OCI-LY7 (cell line): ENCODE measurements around the gene NRP1. TPM values are rescaled to one million over a fixed set of nuclear protein-coding genes. Genes with fewer than 3 reads are reported as not detected.

Source experiments
- BruUV-seq: library from RNA; stranded (reverse); fragments of 400-500 nt; replicated peaks from 2 replicates; lab custom pipeline; 2021; lab: Mats Ljungman, UMichigan
- CTCF ChIA-PET: fragments of 300-600 bp; sonication (Branson Sonifier 250); formaldehyde crosslinking; loops from one replicate; lab custom pipeline; 2022; ENCODE audit warnings: antibody characterized with exemption; ENCODE audit not compliant: unreplicated experiment; lab: Charles Lee
- POLR2A ChIA-PET: fragments of 300-600 bp; sonication (Branson Sonifier 250); formaldehyde crosslinking; loops from one replicate; lab custom pipeline; 2022; ENCODE audit warnings: antibody characterized with exemption; lab: Charles Lee
- DNase-seq: peaks from one replicate; pipeline ENCODE4 v3.0.0-alpha.2; 2015; ENCODE audit warnings: low spot score
- H2AFZ ChIP-seq: fragments of 200-600 bp; sonication (generic), shearing (Covaris generic); 2 replicates; pipeline ENCODE4 v1.6.1; 2014; ENCODE audit warnings: mild to moderate bottlenecking, antibody characterized with exemption, low read length, moderate library complexity
- H3K27ac ChIP-seq: fragments of 200-600 bp; sonication (generic); 2 replicates; pipeline ENCODE4 v1.5.1; 2014; ENCODE audit warnings: mixed run types, low read depth, mild to moderate bottlenecking, moderate library complexity, low read length, inconsistent platforms; ENCODE audit not compliant: poor library complexity, severe bottlenecking
- H3K36me3 ChIP-seq: fragments of 200-600 bp; sonication (generic); 2 replicates; pipeline ENCODE4 v1.6.1; 2014; ENCODE audit warnings: mild to moderate bottlenecking, antibody characterized with exemption, low read length, moderate library complexity, mixed read lengths; ENCODE audit not compliant: insufficient read depth
- H3K4me1 ChIP-seq: fragments of 200-600 bp; sonication (generic); 2 replicates; pipeline ENCODE4 v1.5.1; 2014; ENCODE audit warnings: mild to moderate bottlenecking, low read length; ENCODE audit not compliant: insufficient read depth, poor library complexity, severe bottlenecking
- H3K4me2 ChIP-seq: fragments of 200-600 bp; sonication (generic); 2 replicates; pipeline ENCODE4 v1.6.1; 2014; ENCODE audit warnings: mild to moderate bottlenecking, low read length
- H3K4me3 ChIP-seq: fragments of 200-600 bp; sonication (generic); 2 replicates; pipeline ENCODE4 v1.5.1; 2014; ENCODE audit warnings: mild to moderate bottlenecking, low read depth, low read length; ENCODE audit not compliant: poor library complexity, severe bottlenecking
- H3K79me2 ChIP-seq: fragments of 200-600 bp; sonication (generic); 2 replicates; pipeline ENCODE4 v1.6.1; 2016; ENCODE audit warnings: low read depth, mild to moderate bottlenecking, low read length, moderate library complexity, mixed read lengths; ENCODE audit not compliant: insufficient read depth
- H3K9me2 ChIP-seq: fragments of 200-600 bp; sonication (generic); 2 replicates; pipeline ENCODE4 v1.6.1; 2016; ENCODE audit warnings: mild to moderate bottlenecking, low read length, mixed read lengths; ENCODE audit not compliant: insufficient read depth
- H3K9me3 ChIP-seq: fragments of 200-600 bp; sonication (generic); 2 replicates; pipeline ENCODE4 v1.6.1; 2014; ENCODE audit warnings: mild to moderate bottlenecking, mixed run types, low read length, mixed read lengths
- H4K20me1 ChIP-seq: fragments of 200-600 bp; sonication (generic); 2 replicates; pipeline ENCODE4 v1.6.1; 2014; ENCODE audit warnings: mild to moderate bottlenecking, antibody characterized with exemption, low read length, moderate library complexity, mixed read lengths; ENCODE audit not compliant: insufficient read depth
- CTCF ChIP-seq: fragments of 200-600 bp; sonication (generic); conservative IDR thresholded peaks from 2 replicates; pipeline ENCODE4 v1.5.1; 2014; ENCODE audit warnings: mild to moderate bottlenecking, antibody characterized with exemption, low read length, moderate library complexity, mixed read lengths
- EZH2phosphoT487 ChIP-seq: fragments of 200-600 bp; sonication (generic); IDR thresholded peaks from 2 replicates; pipeline ENCODE4 v1.6.1; 2018; ENCODE audit warnings: low read depth, borderline replicate concordance, mild to moderate bottlenecking, mixed run types, antibody characterized with exemption, low read length, moderate library complexity, mixed read lengths
- intact Hi-C: fragments of 100-400 bp; cut with micrococcal nuclease; formaldehyde crosslinking; loops from one replicate; pipeline ENCODE4 v1.10.0; 2022; ENCODE audit not compliant: unreplicated experiment
- total RNA-seq, 2 experiments: library from RNA; depleted of rRNA in 1 of 2; stranded (reverse); fragments of >200 nt in 1 of 2; shearing (Covaris generic) in 1 of 2; gene quantifications; 2 replicates each; pipeline ENCODE4 v1.2.3, GENCODE V29; 2014 to 2022

NRP1 gene
- total RNA-seq, 2 experiments from 2014 or later, result not detected

- no peaks in the 10 kb centered on the region for H3K79me2 ChIP-seq
- POLR2A ChIA-PET, result no interaction called here
- H4K20me1 ChIP-seq, result no peaks in the 10 kb centered on the region
- intact Hi-C loops, result loop anchor here (5.0 kb wide), 1 partner anchor 52 kb away; no protein-coding TSS in a partner anchor
- H3K36me3 ChIP-seq, result no peaks in the 10 kb centered on the region
- H3K4me3 ChIP-seq, result no peak overlapping the region
- no peak for DNase-seq
- no peak overlapping the region for H3K4me2 ChIP-seq
- no peak overlapping the region for H2AFZ ChIP-seq
- H3K9me2 ChIP-seq, result no peaks in the 10 kb centered on the region
- no peak overlapping the region for H3K27ac ChIP-seq
- CTCF ChIA-PET, result no interaction called here
- no TSS peak for BruUV-seq
- no peaks in the 10 kb centered on the region for H3K4me1 ChIP-seq
- TF ChIP-seq CTCF, result no peak
- no peaks in the 10 kb centered on the region for H3K9me3 ChIP-seq
These were observed 105.1 kb downstream of the NRP1 start for GRCh38 chr10:33229252-33229948.

GRCh38 chr10:33228426-33228825 lies 106.0 kb downstream of the NRP1 start:
- TF ChIP-seq CTCF (no peak), EZH2phosphoT487 (no peak)
- no peaks in the 10 kb centered on the region for H3K9me2 ChIP-seq
- no peak overlapping the region for H3K27ac ChIP-seq
- H3K4me3 ChIP-seq, result no peak overlapping the region
- intact Hi-C loops, result loop anchor here (5.0 kb wide), 1 partner anchor 51 kb away; no protein-coding TSS in a partner anchor
- ChIA-PET POLR2A (no interaction called here), CTCF (no interaction called here)
- no peaks in the 10 kb centered on the region for H3K9me3 ChIP-seq
- no peaks in the 10 kb centered on the region for H4K20me1 ChIP-seq
- no peak overlapping the region for H3K4me2 ChIP-seq
- no peaks in the 10 kb centered on the region for H3K36me3 ChIP-seq
- BruUV-seq, result no TSS peak
- DNase-seq, result no peak
- no peaks in the 10 kb centered on the region for H3K4me1 ChIP-seq
- H3K79me2 ChIP-seq, result no peaks in the 10 kb centered on the region
- H2AFZ ChIP-seq, result no peak overlapping the region

GRCh38 chr10:33227489-33227888 lies 107.0 kb downstream of the NRP1 start:
- Histone ChIP-seq H3K36me3 (no peaks in the 10 kb centered on the region), H2AFZ (no peak overlapping the region), H3K4me3 (no peak overlapping the region), H3K27ac (no peak overlapping the region), H3K9me2 (no peaks in the 10 kb centered on the region), H3K4me1 (no peaks in the 10 kb centered on the region), H4K20me1 (no peaks in the 10 kb centered on the region), H3K4me2 (no peak overlapping the region), H3K79me2 (no peaks in the 10 kb centered on the region), H3K9me3 (no peaks in the 10 kb centered on the region)
- POLR2A ChIA-PET, result no interaction called here
- intact Hi-C loops, result loop anchor here (5.0 kb wide), 1 partner anchor 50 kb away; no protein-coding TSS in a partner anchor
- BruUV-seq, result no TSS peak
- CTCF ChIA-PET, result interaction anchor here (0.6 kb wide), 1 partner anchor 10 kb away, joined by 3 read pairs; no protein-coding TSS in a partner anchor
- no peak for TF ChIP-seq CTCF
- no peak for TF ChIP-seq EZH2phosphoT487
- DNase-seq, result no peak
